ENCODE measurements around the gene CCL20. TPM values are rescaled to one million over a fixed set of nuclear protein-coding genes. Genes with fewer than 3 reads are reported as not detected.
A peak's percentile ranks its signal among the peaks of the same experiment; 100 is the strongest.

The CCL20 gene, protein sequence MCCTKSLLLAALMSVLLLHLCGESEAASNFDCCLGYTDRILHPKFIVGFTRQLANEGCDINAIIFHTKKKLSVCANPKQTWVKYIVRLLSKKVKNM
- total RNA-seq (2012; rRNA removed): 7.6 and 8.7 TPM in 2 replicates

DNA sequence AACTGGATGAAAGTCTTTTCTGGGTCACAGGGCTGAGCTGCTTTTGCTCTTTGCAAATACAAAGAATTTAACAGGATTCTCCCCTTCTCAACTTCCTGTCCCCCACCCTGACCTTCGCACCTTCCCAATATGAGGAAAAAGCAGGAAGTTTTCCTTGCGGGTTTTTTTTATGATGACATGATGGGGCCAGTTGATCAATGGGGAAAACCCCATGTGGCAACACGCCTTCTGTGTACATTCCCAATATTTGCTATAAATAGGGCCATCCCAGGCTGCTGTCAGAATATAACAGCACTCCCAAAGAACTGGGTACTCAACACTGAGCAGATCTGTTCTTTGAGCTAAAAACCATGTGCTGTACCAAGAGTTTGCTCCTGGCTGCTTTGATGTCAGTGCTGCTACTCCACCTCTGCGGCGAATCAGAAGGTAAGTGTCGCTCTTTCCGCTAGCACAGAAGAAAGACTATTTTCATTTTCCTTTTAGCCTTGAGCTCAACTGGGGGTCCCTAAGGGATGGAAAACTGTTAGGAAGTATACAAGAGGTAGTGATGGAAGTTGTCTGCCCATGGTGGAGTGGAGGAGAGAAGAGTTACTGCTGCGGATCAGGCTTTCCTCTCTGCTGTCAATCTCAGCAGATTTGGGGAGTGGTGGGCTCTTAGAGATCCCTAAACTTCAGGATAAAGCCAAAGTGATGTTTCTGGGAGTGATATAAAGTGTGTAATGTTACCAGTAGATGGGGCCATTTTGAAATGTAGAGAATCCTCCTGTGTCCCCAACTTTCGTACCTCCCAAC, at the start of gene CCL20:
Gene CCL20, plus strand, starts transcription at position 281 of the 792 bp plus-strand sequence. Its CDS starts 70 bp downstream, at position 351.
- peak within 1 kb of the TSS; percentile 81 for H3K4me2 ChIP-seq (ENCODE audit: low read length)
- H3K9me3 ChIP-seq (replicated peaks; ENCODE audit: low read length): no peaks in the 10 kb centered on the region
- no peak within 1 kb of the TSS for H3K4me3 ChIP-seq (ENCODE audit: low read length)
- no peaks in the 10 kb centered on the region for H3K27me3 ChIP-seq (ENCODE audit: control insufficient read depth, insufficient read depth, low read length)
- peaks cover 23% of the 10 kb centered on the region for H3K4me1 ChIP-seq (ENCODE audit: control insufficient read depth, insufficient read depth, low read length)
- H3K9ac ChIP-seq (ENCODE audit: low read depth, low read length): no peak within 1 kb of the TSS
- peaks cover 27% of the 10 kb centered on the region for H3K36me3 ChIP-seq (ENCODE audit: insufficient read depth, low read length)

DNA sequence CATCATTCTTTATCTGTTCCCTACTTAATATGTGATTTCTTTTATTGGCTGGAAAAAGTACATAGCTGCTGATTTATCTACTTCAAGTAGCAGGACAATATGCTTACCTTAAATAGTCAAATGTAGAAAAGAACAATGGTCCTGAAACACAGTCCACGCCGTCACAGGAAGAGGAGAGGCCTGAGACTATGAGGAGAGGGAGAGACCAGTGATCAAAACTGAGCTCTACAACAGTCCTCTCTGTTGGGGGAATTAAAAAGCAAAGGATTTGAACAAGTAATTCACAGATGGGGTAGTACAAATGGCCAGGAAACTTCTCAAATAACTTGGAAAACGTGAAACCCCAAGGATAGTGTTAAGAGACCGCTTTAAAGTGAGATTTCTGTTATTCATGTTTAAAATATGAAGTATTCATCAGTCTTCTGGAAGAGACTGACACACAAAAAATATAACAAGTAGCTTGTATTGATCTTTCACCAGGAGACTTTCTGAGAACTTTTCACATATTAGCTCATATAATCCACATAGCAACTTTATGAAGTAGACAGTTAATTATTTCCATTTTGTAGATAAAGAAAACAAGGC, 47.8 kb upstream of the CCL20 start:
- peaks cover 10% of the 10 kb centered on the region for H3K4me1 ChIP-seq (ENCODE audit: control insufficient read depth, insufficient read depth, low read length)
- no peaks in the 10 kb centered on the region for H3K9me3 ChIP-seq (replicated peaks; ENCODE audit: low read length)
- no peaks in the 10 kb centered on the region for H3K27me3 ChIP-seq (ENCODE audit: control insufficient read depth, insufficient read depth, low read length)
- H3K36me3 ChIP-seq (ENCODE audit: insufficient read depth, low read length): no peaks in the 10 kb centered on the region
- no peak overlapping the region for H3K4me2 ChIP-seq (ENCODE audit: low read length)
- H3K4me3 ChIP-seq (ENCODE audit: low read length): no peak overlapping the region
- no peak overlapping the region for H3K9ac ChIP-seq (ENCODE audit: low read depth, low read length)

DNA sequence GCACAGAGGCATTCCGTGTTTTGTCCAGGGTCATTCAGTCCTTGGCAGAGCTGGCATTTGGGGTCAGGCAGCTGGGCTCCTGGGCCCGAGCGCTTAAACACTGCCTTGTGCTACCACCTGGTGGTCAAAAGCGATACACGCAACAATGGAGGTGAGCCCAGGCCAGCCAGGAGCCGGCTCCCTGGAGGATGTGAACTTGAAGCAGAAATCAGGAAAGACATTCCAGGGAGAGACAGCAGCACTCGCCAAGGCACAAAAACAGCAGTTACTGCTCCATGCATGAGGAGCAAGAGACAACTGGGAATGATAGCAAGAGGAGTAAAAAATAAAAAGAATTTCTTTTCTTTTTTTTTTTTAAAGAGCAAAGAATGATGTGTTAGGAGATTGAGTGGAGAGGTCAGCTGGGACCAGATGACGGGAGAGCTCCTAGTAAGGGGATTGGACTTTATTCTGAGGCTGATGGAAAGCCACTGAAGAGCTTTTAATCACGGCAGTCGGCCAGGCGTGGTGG, 47.2 kb upstream of the CCL20 start:
- Histone ChIP-seq H3K4me1 (ENCODE audit: control insufficient read depth, insufficient read depth, low read length) (peaks cover 10% of the 10 kb centered on the region), H3K36me3 (ENCODE audit: insufficient read depth, low read length) (no peaks in the 10 kb centered on the region), H3K27me3 (ENCODE audit: control insufficient read depth, insufficient read depth, low read length) (no peaks in the 10 kb centered on the region), H3K9ac (ENCODE audit: low read depth, low read length) (no peak overlapping the region), H3K9me3 (replicated peaks; ENCODE audit: low read length) (no peaks in the 10 kb centered on the region), H3K4me3 (ENCODE audit: low read length) (no peak overlapping the region), H3K4me2 (ENCODE audit: low read length) (no peak overlapping the region)

DNA sequence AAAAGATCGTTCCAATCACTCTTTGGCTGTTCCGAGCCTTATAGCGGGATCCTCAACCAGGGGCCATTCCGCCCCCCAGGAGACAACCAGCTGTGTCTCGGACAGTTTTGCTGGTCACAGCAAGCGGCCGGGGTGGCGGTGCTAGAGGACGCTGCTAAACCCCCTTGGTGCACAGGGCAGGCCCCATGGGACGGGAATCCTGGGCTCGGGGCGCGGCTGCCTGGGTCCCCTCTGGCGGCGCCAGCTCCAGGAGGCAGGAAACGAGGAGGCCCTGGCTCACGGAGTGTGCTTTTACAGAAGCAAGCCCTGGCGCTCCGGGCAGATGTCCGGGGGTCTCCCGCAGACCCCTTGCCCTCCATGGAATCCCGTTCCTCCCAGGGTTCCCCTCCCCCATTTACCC, 45.8 kb upstream of the CCL20 start:
- H3K9me3 ChIP-seq (replicated peaks; ENCODE audit: low read length): no peaks in the 10 kb centered on the region
- no peaks in the 10 kb centered on the region for H3K36me3 ChIP-seq (ENCODE audit: insufficient read depth, low read length)
- no peak overlapping the region for H3K4me3 ChIP-seq (ENCODE audit: low read length)
- peaks cover 11% of the 10 kb centered on the region for H3K4me1 ChIP-seq (ENCODE audit: control insufficient read depth, insufficient read depth, low read length)
- no peaks in the 10 kb centered on the region for H3K27me3 ChIP-seq (ENCODE audit: control insufficient read depth, insufficient read depth, low read length)
- no peak overlapping the region for H3K9ac ChIP-seq (ENCODE audit: low read depth, low read length)
- H3K4me2 ChIP-seq (ENCODE audit: low read length): no peak overlapping the region

DNA sequence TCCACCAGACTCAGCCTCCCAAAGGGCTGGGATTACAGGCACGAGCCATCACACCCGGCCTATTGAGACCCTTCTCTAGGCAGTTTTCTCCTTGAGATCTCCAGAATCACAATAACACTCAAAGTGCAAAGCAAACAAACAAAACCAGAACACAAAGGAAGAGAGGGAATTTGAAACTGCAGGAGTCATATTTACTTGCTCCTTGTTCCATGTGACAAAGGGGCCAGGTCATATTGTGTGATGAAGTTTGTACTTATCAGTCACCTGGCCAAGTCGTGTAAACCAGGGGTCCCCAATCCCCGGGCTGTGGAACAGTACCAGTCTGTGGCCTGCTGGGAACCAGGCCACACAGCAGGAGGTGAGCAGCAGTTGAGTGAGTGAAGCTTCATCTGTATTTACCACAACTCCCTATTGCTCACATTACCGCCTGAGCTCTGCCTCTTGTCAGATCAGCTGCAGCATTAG, 41.4 kb upstream of the CCL20 start:
- peaks cover 3% of the 10 kb centered on the region for H3K4me1 ChIP-seq (ENCODE audit: control insufficient read depth, insufficient read depth, low read length)

DNA sequence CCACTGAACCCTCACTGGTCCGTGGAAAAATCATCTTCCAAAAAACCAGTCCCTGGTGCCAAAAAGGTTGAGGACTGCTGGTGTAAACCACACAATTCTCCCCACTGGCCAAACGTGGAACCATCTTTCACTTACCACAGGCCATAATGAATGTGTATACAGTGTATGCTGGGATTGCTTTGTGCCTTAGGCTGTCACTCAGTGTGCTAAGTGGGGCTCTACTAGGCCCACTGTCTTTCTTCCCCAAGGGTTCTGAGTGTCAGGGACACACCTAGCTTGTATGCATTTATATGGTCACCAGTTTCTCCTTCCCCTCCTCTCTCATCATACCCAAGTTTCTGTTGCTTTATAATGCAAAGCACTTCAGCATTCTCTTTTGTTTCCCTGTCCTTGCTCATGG, 40.7 kb upstream of the CCL20 start:
- Histone ChIP-seq H3K9ac (ENCODE audit: low read depth, low read length) (no peak overlapping the region), H3K36me3 (ENCODE audit: insufficient read depth, low read length) (no peaks in the 10 kb centered on the region), H3K9me3 (replicated peaks; ENCODE audit: low read length) (no peaks in the 10 kb centered on the region), H3K4me3 (ENCODE audit: low read length) (no peak overlapping the region), H3K27me3 (ENCODE audit: control insufficient read depth, insufficient read depth, low read length) (no peaks in the 10 kb centered on the region), H3K4me1 (ENCODE audit: control insufficient read depth, insufficient read depth, low read length) (peaks cover 3% of the 10 kb centered on the region), H3K4me2 (ENCODE audit: low read length) (no peak overlapping the region)

More for the DNA sequence above, 41.4 kb upstream of the CCL20 start:
- Histone ChIP-seq H3K9me3 (replicated peaks; ENCODE audit: low read length) (no peaks in the 10 kb centered on the region), H3K27me3 (ENCODE audit: control insufficient read depth, insufficient read depth, low read length) (no peaks in the 10 kb centered on the region), H3K9ac (ENCODE audit: low read depth, low read length) (no peak overlapping the region), H3K4me3 (ENCODE audit: low read length) (no peak overlapping the region), H3K4me2 (ENCODE audit: low read length) (no peak overlapping the region), H3K36me3 (ENCODE audit: insufficient read depth, low read length) (no peaks in the 10 kb centered on the region)

DNA sequence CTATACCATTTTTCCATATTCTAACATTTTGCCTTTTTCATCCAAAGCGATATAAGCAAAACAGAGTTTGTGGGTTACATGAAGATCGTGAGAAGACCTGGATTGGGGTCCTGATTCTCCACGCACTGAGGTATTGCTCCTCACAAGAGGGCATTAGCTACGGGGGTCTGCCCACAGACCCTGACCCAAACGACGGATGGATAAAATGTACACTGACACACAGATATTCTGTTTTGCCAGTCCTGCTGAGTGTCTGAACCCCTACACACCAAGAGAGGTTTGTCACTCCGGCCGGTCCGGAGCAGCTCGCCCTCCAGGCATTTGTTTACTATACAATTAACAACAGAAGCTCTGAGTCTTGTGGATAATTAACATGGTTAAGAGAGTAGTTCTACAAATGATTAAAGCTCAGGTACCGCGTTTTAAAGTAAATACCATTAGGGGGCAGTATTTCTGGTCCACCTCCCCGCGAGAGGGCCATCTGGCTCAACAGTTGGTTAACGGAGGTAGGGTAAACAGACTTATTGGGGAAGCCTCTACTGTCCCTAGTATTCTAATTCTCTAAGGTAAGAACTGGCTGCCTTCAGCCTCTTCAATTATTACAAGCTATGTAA, 39.5 kb upstream of the CCL20 start:
- Histone ChIP-seq H3K4me1 (ENCODE audit: control insufficient read depth, insufficient read depth, low read length) (peaks cover 3% of the 10 kb centered on the region), H3K36me3 (ENCODE audit: insufficient read depth, low read length) (no peaks in the 10 kb centered on the region), H3K27me3 (ENCODE audit: control insufficient read depth, insufficient read depth, low read length) (no peaks in the 10 kb centered on the region), H3K4me3 (ENCODE audit: low read length) (no peak overlapping the region), H3K4me2 (ENCODE audit: low read length) (no peak overlapping the region), H3K9me3 (replicated peaks; ENCODE audit: low read length) (no peaks in the 10 kb centered on the region), H3K9ac (ENCODE audit: low read depth, low read length) (no peak overlapping the region)

DNA sequence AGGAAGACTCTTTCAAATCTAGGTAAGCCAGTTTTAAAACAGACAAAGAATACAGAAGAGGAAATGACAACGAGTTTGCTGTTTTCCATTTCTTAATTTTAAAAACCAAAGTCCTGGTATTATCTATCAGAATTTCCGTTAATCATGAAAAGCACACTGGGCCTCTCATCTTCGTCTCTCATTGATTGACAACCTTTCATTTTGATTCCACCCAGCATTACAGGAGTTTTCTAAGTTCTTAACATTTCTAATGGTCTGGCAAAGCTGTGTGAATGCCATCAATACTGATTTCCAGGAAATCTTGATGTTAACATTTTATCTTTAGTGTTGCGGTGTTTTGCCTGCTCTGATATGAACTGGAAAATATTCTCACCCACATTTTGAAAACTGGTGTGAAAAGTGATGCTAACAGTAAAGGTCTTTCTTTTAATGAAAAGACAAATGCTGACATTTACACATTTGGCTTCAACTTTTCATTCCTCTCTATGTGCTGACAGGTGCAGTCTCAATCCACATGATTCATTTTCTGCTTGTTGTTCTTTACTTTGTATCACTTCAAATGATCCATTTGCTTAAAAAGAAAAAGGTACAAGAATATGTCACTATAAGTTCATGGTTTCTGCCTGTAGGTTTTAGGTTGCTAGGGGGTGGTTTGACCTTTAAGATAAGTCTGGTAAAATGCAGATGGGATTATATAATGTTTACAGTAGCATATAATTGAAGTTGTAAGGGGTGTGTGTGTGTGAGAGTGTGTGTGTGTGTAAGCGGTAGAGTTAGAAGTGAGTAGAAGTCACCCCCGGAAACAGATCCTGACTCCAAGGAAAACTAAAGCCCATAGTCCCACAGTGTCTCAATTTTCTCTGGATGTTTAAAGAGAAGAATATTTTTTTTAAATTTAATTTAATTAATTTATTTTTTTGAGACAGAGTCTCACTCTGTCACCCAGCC, 38.5 kb upstream of the CCL20 start:
- H3K9me3 ChIP-seq (replicated peaks; ENCODE audit: low read length): no peaks in the 10 kb centered on the region
- H3K4me2 ChIP-seq (ENCODE audit: low read length): no peak overlapping the region
- no peaks in the 10 kb centered on the region for H3K27me3 ChIP-seq (ENCODE audit: control insufficient read depth, insufficient read depth, low read length)
- H3K4me1 ChIP-seq (ENCODE audit: control insufficient read depth, insufficient read depth, low read length): peaks cover 3% of the 10 kb centered on the region
- no peak overlapping the region for H3K9ac ChIP-seq (ENCODE audit: low read depth, low read length)
- H3K36me3 ChIP-seq (ENCODE audit: insufficient read depth, low read length): no peaks in the 10 kb centered on the region
- no peak overlapping the region for H3K4me3 ChIP-seq (ENCODE audit: low read length)

DNA sequence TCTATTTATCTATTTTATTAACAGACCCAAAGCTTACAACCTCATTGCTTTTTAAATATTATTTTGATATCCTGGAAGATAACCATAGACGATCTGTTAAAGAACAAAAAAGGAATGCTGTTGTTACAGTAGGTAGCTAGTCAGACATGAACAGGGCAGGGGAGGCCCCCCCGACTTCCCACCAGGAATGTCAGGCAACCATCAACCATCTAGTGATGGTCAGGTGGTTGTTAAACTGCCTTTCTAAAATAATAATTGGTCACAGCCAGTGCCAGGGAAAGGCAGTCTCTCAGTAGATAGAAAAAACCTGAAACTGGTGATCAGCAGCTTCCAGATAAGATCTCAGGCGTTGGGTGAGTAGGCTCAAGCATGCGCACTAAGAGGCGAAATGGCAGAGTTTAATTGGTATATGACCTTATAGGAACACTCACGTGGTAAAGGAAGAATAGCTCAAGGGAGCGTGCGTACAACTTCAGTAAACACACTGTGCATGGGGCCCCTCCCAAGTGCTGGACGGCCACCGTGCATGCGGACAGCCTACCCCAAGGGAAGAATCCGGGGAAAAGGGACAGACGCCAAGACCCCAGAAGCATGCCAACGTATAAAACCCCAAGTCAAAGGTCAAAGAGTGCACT, 32.5 kb upstream of the CCL20 start:
- H3K9ac ChIP-seq (ENCODE audit: low read depth, low read length): no peak overlapping the region
- no peak overlapping the region for H3K4me3 ChIP-seq (ENCODE audit: low read length)
- no peaks in the 10 kb centered on the region for H3K4me1 ChIP-seq (ENCODE audit: control insufficient read depth, insufficient read depth, low read length)

DNA sequence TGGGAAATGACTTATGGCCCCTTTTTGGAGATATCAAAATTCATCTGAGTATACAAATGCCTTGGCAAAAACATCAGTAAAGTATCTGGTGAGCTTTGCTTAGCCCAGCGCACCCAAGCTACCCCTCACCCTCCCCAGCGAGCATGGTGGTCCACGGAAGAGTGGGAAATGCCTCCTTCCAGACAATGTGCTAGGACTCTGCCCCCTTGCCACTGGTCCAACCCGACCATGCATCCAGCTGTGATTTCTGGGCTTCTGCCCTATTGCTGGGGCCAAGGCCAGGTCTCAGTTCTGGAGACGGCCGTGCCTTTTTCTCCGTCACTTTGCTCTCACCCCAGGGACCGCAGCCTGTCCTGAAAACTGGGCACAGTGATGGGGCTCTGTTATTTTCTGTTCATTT, 31.8 kb upstream of the CCL20 start:
- H3K4me3 ChIP-seq (ENCODE audit: low read length): no peak overlapping the region
- no peak overlapping the region for H3K4me2 ChIP-seq (ENCODE audit: low read length)
- H3K4me1 ChIP-seq (ENCODE audit: control insufficient read depth, insufficient read depth, low read length): no peaks in the 10 kb centered on the region
- H3K9me3 ChIP-seq (replicated peaks; ENCODE audit: low read length): no peaks in the 10 kb centered on the region
- H3K9ac ChIP-seq (ENCODE audit: low read depth, low read length): no peak overlapping the region
- H3K36me3 ChIP-seq (ENCODE audit: insufficient read depth, low read length): no peaks in the 10 kb centered on the region
- H3K27me3 ChIP-seq (ENCODE audit: control insufficient read depth, insufficient read depth, low read length): no peaks in the 10 kb centered on the region

More for the DNA sequence above, 32.5 kb upstream of the CCL20 start:
- Histone ChIP-seq H3K27me3 (ENCODE audit: control insufficient read depth, insufficient read depth, low read length) (no peaks in the 10 kb centered on the region), H3K4me2 (ENCODE audit: low read length) (no peak overlapping the region), H3K9me3 (replicated peaks; ENCODE audit: low read length) (no peaks in the 10 kb centered on the region), H3K36me3 (ENCODE audit: insufficient read depth, low read length) (no peaks in the 10 kb centered on the region)

Data from skeletal muscle satellite cell (primary cell).